OCI-LY7 (cell line): ENCODE results near the gene CTNNA1.

Source experiments
- EZH2phosphoT487 ChIP-seq: fragments of 200-600 bp; sonication (generic); IDR thresholded peaks from 2 replicates; pipeline ENCODE4 v1.6.1; 2018; ENCODE audit warnings: low read depth, borderline replicate concordance, mild to moderate bottlenecking, mixed run types, antibody characterized with exemption, low read length, moderate library complexity, mixed read lengths
- TF ChIP-seq, protein P1 (sequence below): fragments of 200-600 bp; sonication (generic); conservative IDR thresholded peaks from 2 replicates; pipeline ENCODE4 v1.5.1; 2014; ENCODE audit warnings: mild to moderate bottlenecking, antibody characterized with exemption, low read length, moderate library complexity, mixed read lengths

DNA sequence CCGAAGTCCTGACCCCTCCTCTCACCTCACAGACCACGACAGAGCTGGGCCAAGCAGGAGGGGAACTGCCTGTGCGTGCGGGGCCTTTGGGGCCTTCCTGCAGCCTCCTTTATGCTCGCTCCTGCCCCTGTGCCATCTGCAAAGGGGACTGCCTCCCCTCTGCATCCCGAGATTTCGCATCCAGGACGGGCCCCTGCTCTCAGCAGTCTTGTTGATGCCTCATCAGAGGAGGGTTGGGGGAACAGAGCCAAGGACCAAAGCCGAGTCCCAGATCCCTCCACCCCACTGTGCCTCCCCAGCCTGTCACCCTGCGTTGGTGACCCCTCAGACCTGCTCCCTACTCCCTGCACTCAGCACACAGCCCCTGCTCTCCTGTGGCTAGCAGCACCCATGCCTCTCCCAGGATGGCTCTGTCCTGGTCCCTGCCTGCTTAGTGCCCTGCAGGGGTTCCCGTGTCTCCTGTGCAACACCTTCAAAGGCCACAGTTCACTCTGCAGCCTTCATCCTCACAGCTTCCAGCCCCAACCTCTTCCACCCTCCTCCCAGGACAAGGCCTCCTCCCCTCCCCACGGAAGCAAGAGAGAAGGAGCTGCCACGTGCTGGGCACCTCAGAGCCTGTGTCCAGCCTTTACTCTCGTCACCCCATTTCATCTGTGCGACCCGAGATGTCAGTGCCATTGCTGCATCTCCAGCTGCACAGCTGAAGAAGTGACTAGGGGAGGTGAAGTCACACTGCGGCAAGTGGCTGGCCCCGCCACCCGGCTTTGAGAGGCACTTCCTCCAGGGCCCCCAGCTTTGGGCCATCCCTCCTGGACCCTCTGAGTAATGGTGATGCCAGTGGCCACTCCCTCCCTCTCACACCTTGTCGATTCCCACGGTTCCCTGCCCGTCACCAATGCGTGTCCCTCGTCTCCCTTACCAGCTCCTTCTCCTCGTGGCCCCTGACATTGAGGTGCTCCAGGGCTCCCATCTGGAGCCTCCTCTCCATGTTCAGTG lies 184.5 kb downstream of the CTNNA1 start:
- TF ChIP-seq, protein P1, sequence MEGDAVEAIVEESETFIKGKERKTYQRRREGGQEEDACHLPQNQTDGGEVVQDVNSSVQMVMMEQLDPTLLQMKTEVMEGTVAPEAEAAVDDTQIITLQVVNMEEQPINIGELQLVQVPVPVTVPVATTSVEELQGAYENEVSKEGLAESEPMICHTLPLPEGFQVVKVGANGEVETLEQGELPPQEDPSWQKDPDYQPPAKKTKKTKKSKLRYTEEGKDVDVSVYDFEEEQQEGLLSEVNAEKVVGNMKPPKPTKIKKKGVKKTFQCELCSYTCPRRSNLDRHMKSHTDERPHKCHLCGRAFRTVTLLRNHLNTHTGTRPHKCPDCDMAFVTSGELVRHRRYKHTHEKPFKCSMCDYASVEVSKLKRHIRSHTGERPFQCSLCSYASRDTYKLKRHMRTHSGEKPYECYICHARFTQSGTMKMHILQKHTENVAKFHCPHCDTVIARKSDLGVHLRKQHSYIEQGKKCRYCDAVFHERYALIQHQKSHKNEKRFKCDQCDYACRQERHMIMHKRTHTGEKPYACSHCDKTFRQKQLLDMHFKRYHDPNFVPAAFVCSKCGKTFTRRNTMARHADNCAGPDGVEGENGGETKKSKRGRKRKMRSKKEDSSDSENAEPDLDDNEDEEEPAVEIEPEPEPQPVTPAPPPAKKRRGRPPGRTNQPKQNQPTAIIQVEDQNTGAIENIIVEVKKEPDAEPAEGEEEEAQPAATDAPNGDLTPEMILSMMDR = no peak
- TF ChIP-seq EZH2phosphoT487 = no peak
